Kidney (tissue), 14 donors: Measurements from ENCODE around the gene SPATA19. TPM values are rescaled to one million over a fixed set of nuclear protein-coding genes. Genes with fewer than 3 reads are reported as not detected.

Source experiments
- DNase-seq, 5 donors: peaks; one replicate each; pipeline ENCODE4 v3.0.0-alpha.2; 2013 to 2020
- FAIRE-seq: peaks from 2 replicates; lab custom pipeline; 2012; peaks lifted over from hg19 to GRCh38; lab: Jason Lieb, UNC
- H3K27ac ChIP-seq, 2 donors: one replicate each; pipeline ENCODE4 v1.7.0; 2013; ENCODE audit warnings: low read depth in 2 of 2, low read length in 2 of 2, inconsistent platforms in 1 of 2
- H3K27me3 ChIP-seq: one replicate; pipeline ENCODE4 v1.7.1; 2013; ENCODE audit warnings: low read length, inconsistent platforms; ENCODE audit not compliant: control insufficient read depth, insufficient read depth
- H3K36me3 ChIP-seq, 3 donors: one replicate each; pipeline versions ENCODE4 v1.7.0 to v1.7.1; 2013; ENCODE audit warnings: low read length in 3 of 3, control low read depth in 1 of 3, inconsistent platforms in 1 of 3; ENCODE audit not compliant: insufficient read depth in 3 of 3, control insufficient read depth in 2 of 3
- H3K4me1 ChIP-seq, 3 donors: one replicate each; pipeline versions ENCODE4 v1.7.0 to v1.7.1; 2013; ENCODE audit warnings: low read length in 3 of 3, inconsistent platforms in 1 of 3, low read depth in 1 of 3; ENCODE audit not compliant: control insufficient read depth in 2 of 3, insufficient read depth in 2 of 3
- H3K4me3 ChIP-seq, 3 donors: one replicate each; pipeline versions ENCODE4 v1.7.0 to v1.8.1; 2013; ENCODE audit warnings: low read length in 3 of 3, control low read depth in 1 of 3, inconsistent platforms in 1 of 3
- H3K9ac ChIP-seq, 3 donors: one replicate each; pipeline versions ENCODE4 v1.7.0 to v1.7.1; 2013; ENCODE audit warnings: low read length in 3 of 3, control low read depth in 1 of 3, inconsistent platforms in 1 of 3
- H3K9me3 ChIP-seq, 3 donors: one replicate each; pipeline versions ENCODE4 v1.7.0 to v1.7.1; 2013; ENCODE audit warnings: low read length in 3 of 3, control low read depth in 1 of 3, inconsistent platforms in 1 of 3; ENCODE audit not compliant: control insufficient read depth in 2 of 3, insufficient read depth in 1 of 3
- CTCF ChIP-seq: IDR thresholded peaks from 3 replicates; pipeline ENCODE4 v1.5.1; 2012; ENCODE audit warnings: mild to moderate bottlenecking, moderate library complexity, borderline replicate concordance; ENCODE audit not compliant: insufficient read depth; ENCODE audit errors: extremely low read depth
- intact Hi-C: fragments of 100-400 bp; cut with DNase I; formaldehyde crosslinking; loops from one replicate; pipeline ENCODE4 v1.11.1; 2022
- polyA plus RNA-seq: library from polyadenylated mRNA; stranded (reverse); fragments of 350-450 nt; fragmentation: Illumina TruSeq; extraction: RNeasy Lipid Tissue Mini Kit (QIAGEN cat#74804); gene quantifications from one replicate; pipeline ENCODE4 v1.2.3, GENCODE V29; 2014; ENCODE audit warnings: low read depth, low replicate concordance; ENCODE audit not compliant: insufficient read depth
- total RNA-seq: library from RNA; stranded (reverse); fragmentation: NEBNext Ultra II Directional; extraction: Animal tissue kit (Norgen Biotek cat#: 25700); gene quantifications from one replicate; pipeline ENCODE4 v1.2.1, GENCODE V29; 2021
- donor health status: control.
- donor health status: control.
- donor health status: control.
- donor health status: control.
- donor health status: control.
- donor health status: DM: yes; HTN: yes; CAD: no.
- donor health status: Normal renal cell carcinoma (clear cell type).

The SPATA19 gene
- total and polyA plus RNA-seq, 2 donors from 2014 or later, result not detected

GRCh38 chr11:133796043-133796795 lies 49.1 kb downstream of the SPATA19 start:
- H3K27me3 ChIP-seq, result no peaks in the 10 kb centered on the region
- H3K27ac ChIP-seq, result no peak overlapping the region
- TF ChIP-seq CTCF, result no peak
- no peak overlapping the region for H3K9ac ChIP-seq
- intact Hi-C loops, result no loop called here
- H3K36me3 ChIP-seq, result no peaks in the 10 kb centered on the region
- no peaks in the 10 kb centered on the region for H3K4me1 ChIP-seq
- DNase-seq (no peak), FAIRE-seq (no peak)
- H3K4me3 ChIP-seq, result no peak overlapping the region
- H3K9me3 ChIP-seq, result peaks cover 0 to 16% (median 10%) of the 10 kb centered on the region in 3 donors

- Histone ChIP-seq H3K4me1 (no peaks in the 10 kb centered on the region), H3K27me3 (peaks cover 2% of the 10 kb centered on the region), H3K9ac (no peak overlapping the region), H3K9me3 (peaks cover 0 to 16% (median 10%) of the 10 kb centered on the region in 3 donors), H3K36me3 (no peaks in the 10 kb centered on the region), H3K4me3 (no peak overlapping the region), H3K27ac (no peak overlapping the region)
- TF ChIP-seq CTCF, result no peak
- DNase-seq (no peak), FAIRE-seq (no peak)
- intact Hi-C loops, result no loop called here
Measured at GRCh38 chr11:133795088-133795487, 50.2 kb downstream of the SPATA19 start.

GRCh38 chr11:133794205-133794604 lies 51.1 kb downstream of the SPATA19 start:
- DNase-seq (no peak), FAIRE-seq (no peak)
- no peak overlapping the region for H3K9ac ChIP-seq
- no peaks in the 10 kb centered on the region for H3K36me3 ChIP-seq
- H3K4me1 ChIP-seq, result no peaks in the 10 kb centered on the region
- H3K27me3 ChIP-seq, result peaks cover 2% of the 10 kb centered on the region
- peaks cover 0 to 16% (median 10%) of the 10 kb centered on the region in 3 donors for H3K9me3 ChIP-seq
- intact Hi-C loops, result no loop called here
- TF ChIP-seq CTCF, result no peak
- no peak overlapping the region for H3K27ac ChIP-seq
- H3K4me3 ChIP-seq, result no peak overlapping the region
